Stimulated activated CD8-positive, alpha-beta memory T cell treated with anti-CD3 and anti-CD28 coated beads, Interleukin-12 subunit alpha, Interleukin-12 subunit beta, amount 100 ng/mL, for 24 hours (primary cell): ENCODE results near the gene HCRT.
"Not testable (repeated sequence)": the region's sequence is repeated elsewhere in the genome, so short reads cannot be mapped to it uniquely, and the experiment has no call there.

ENCODE experiments used
- DNase-seq: peaks from one replicate; pipeline ENCODE4 v3.0.0-alpha.2; 2020; ENCODE audit errors: extremely low read depth

The HCRT gene

DNA sequence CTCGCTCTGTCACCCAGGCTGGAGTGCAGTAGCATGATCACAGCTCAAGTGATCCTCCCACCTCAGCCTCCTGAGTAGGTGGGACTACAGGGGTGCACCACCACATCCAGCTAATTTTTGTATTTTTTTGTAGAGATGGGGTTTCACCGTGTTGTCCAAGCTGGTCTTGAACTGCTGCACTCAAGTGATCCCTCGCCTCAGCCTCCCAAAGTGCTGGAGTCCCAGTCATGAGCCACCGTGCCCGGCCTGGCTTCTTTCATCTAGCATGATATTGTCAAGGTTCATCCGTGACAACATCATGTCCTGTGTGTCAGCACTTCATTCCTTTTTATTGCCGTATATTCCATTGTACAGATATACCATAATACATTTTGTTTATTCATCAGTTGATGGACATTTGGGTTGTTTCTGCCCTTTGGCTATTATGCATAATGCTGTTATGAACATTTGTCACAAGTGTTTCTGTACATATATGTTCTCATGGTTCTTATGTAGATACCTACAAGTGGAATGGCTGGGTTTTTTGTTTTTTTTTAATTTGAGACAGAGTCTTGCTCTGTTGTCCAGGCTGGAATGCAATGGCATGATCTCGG is 12.4 kb upstream of the HCRT start:
- DNase-seq = no peak

DNA sequence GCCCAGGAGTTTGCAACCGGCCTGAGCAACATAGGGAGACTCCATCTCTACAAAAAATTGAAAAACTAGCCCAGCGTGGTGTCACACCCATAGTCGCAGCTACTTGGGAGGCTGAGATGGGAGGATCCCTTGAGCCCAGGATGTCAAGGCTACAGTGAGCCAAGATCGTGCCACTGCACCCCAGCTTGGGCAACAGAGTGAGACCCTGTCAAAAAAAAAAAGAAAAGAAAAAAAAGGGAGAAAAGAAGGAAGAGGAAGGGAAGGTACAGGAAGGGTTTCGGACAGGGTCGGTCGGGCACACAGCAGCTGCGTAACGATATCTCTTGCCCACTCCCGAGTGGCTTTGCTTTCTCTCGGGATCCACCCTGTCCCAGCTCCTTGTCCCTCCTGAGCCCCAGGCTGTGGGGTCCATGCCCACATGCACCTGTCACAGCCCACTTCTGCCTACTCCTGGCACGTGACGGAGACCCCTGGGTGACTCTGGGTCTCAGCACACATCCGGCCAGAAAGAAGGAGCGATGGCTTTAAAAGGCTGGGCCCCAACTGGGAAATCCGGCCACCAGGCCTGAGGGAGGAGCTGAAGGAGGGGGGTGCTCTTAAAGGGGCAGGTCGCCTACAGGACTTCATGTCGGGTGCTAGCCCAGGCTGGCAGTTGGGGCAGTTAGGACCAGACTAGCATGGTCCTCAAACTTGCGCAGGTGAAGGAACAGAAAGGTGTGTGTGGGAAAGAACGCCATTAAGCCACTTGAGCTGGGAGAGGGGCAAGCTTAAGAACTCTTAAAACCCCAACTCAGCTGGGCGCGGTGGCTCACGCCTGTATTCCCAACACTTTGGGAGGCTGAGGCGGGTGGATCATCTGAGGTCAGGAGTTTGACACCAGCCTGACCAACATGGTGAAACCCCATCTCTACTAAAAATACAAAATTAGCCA is 9.0 kb upstream of the HCRT start, which contains the start of gene GHDC:
TSS of gene GHDC (minus strand) at position 526 of the 931 bp plus-strand sequence. CDS start 913 bp downstream, outside the sequence.
- peak; percentile 63 for DNase-seq

DNA sequence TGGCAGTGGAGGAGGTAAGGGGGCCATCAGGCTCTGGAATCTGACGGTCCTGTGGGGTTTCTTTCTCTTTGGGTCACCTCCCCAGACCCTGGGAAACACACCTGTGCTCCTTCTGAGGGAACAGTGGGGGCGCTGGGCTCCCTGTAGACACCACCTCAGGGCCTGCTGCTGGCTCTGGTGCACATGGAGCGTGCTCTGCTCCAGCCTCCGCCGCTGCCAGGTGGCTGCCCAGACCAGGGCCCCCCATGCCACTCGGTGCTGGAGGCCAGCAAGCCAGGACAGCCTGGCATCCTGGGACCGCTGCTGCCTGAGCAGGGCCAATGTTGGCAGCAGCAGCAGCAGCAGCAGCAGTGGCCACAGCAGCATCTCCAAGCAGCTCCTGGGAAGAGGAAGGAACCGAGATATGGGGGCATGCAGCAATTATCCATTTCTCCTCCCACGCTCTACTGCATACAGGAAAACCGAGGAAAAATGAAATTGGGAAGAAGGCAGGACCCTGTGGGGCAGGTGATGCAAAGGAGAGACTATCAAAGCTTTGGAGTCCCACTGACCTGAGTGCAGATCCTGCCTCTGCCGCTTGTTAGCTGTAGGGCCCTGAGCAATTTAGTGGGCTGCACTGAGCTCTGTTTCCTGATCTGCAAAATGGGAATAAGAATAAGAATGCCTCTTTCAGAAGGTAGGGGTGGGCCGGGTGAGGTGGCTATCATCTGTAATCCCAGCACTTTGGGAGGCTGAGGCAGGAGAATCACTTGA is 8.1 kb upstream of the HCRT start:
- DNase-seq = no peak

DNA sequence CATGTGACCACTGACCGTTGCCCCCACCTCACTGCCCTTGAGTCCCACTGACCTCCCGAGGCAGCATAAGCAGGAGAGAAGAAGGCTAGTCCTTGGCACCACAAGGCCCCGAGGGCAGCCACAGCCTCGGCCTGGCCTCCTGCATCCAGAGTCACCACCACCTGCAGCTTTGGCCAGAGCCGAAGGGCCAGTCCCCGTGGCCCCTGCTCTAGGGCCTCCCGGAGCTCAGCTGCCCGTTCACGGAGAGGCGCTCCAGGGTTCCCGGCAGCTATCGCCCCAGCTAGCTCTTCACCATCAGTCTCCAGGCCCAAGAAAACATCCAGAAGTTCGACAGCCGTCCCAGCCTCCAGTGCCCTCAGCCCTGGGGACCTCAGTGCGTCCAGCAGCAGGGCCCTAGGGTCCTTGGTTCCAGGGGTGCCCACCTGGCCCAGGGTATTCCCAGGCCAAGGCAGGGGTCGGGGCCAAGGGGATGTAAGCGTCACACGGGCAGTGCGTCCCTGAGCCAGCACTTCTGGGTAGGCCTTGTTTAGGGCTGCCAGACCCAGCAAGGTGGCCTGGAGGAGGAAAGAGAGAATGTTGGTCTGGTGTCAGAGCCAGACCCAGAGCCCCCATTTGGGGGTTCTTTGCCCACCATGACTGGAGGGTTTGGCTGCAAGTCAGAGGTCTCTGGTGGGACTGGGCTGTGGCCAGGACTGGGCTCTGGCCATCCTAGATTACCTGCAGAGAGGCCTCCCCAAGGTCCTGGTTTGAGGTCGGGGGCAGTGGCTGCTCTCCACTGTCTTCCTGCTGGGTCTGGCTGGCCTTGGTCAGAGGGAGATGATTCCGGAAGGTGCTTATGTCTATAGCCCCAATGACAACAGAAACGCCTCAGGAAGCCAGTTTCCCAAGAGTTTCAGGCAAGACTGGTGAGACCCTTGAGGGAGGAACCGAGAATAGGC is 7.2 kb upstream of the HCRT start:
- no peak for DNase-seq

DNA sequence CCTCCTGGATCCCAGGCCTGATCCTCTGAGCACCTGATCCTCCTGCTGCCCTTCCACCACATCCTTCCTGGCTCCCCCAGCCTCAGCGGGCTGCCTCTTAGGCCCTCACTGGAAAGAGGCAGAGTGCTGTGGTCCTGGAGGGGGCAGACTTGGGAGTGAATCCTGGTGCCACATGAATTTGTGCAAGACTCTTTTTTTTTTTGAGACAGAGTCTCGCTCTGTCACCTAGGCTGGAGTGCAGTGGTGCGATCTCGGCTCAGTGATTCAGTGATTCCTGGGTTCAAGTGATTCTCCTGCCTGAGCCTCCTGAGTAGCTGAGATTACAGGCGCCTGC is 6.0 kb upstream of the HCRT start:
- no peak for DNase-seq

DNA sequence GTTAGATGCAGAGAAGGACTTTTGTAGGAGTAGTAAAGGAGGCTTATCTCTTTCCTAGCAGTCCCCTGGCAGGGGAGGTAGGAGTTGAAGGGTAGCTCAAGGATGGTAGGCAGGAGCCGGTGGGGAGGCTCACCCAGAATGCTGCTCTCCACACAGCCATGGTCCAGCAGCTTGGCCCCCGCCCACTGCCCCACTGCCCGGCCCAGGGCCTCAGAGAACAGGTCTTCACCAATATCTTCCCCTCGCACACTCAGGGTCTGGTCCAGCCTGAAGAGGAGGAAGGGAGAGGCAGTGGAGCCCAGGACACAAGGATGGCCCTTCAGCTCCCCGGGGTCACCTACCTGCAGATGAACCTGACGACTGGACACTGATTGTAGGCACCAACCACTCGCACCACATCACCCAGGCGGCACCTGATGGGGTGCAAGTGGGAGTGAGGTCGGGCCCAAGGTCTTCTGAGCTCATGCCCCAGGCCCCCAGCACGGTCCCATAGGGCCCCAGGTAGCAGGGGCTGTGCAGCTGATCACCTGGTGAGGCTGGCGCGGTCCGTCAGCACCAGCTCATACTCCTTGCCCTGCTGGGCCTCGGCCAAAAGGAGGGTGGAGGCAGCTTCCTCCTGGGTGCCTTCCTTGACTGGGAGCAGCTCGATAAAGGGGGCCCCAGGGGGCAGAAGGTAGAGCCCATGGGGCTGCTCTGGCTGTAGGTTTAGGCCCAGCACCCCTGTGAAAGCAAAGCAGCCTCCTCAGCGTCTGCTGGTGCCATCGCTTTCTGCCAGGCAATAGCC is 5.4 kb upstream of the HCRT start:
- no peak for DNase-seq

DNA sequence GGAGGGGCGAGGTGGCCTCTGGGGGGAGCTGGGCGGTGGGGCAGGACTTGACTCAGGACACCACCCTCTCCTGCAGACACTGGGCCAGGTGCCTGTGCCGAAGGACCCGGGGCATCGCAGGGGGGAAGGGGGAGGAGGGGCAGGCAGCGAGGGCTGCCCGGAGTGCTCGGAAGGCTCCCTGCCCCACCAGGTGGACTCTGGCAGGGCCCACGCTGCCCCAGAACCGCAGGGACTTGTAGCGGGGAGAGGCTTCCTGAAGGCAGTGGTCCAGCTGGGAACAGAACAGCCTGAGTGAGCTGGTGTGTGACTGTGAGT is 4.4 kb upstream of the HCRT start:
- no peak for DNase-seq

DNA sequence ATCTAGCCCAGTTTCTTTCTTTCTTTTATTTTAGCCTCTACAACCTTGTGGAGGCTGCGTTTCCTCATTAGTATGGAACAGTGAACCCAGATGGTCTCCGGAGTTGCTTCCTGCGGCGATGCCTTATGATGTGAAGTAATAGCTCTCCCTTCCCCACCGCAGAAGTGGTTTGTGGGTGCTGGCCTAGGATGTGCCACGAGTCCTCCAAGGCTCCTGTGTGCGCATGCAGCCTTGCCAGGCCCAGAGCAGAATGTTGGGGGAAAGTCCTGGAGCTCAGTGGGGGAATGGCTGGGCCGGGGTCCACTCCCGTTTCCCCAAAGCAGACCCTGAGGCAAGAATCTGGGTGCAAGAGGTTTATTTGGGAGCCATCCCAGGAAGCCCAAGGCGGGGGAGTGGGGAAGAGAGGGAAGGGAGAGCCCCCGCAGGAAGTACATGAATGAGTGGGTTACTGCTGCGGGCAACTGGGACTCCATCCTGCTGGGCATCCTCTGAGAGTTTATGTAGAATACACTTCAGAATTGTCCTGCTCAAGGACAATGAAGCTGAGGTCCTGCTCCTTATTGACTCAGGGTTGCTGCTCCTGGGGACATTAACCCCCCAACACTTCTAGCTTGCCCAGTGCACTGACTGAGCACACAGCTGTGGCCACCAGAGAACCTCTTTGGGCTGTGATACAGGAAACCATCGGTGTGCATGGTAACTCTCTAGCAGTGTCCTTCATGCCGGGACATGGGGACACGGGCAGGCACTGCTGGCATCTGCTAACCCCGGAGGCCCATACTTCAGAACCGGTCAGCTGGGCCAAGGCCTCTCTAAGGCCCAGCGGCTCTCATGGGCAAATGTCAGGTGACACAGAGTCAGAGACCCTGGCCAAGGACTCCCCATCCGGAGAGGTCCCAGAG is 3.7 kb upstream of the HCRT start:
- DNase-seq = no peak

DNA sequence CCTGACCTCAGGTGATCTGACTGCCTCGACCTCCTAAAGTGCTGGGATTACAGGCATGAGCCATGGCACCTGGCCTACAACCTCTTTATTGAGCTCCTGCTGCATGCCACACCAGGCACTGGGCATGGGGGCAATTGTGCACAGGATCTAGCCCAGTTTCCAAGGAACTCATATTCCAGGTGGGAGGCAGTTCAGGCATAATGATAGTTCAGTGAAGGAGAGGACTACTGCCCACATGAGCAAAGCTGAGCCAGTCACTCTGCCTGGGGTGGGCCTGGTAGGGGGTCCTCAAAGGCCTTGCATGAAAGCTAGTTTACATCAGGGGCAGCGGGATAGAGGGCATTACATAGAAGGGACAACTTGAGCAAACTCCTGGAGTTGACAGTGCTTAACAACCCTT is 2.6 kb upstream of the HCRT start:
- DNase-seq = no peak

DNA sequence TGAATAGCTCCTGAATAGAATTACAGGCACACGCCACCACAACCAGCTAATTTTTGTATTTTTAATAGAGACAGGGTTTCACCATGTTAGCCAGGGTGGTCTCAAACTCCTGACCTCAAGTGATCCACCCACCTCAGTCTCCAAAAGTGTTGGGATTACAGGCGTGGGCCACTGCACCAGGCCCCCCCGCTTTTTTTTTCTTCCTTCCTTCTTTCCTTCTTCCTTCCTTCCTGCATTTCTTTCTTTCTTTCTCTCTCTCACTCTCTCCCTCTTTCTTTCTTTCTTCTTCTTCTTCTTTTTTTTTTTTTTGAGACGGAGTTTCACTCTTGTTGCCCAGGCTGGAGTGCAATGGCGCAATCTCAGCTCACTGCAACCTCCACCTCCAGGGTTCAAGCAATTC is 939 bp upstream of the HCRT start:
- DNase-seq = not testable (repeated sequence)

DNA sequence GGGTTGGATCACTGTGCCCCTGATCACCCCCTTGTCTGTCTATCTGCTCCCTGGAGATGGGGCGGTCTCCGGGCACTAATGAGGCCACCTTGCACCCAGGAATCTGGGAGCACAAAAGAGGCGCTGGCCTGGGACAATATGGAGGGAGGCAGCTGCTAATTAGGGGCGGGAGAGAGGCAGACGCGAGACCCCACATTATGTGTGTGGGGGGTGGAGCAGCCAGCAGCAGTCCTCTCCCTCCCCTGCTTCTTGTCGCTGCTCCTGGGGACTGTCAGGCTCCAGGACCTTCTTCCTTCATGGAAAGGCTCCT is 324 bp upstream of the HCRT start:
- no peak for DNase-seq

DNA sequence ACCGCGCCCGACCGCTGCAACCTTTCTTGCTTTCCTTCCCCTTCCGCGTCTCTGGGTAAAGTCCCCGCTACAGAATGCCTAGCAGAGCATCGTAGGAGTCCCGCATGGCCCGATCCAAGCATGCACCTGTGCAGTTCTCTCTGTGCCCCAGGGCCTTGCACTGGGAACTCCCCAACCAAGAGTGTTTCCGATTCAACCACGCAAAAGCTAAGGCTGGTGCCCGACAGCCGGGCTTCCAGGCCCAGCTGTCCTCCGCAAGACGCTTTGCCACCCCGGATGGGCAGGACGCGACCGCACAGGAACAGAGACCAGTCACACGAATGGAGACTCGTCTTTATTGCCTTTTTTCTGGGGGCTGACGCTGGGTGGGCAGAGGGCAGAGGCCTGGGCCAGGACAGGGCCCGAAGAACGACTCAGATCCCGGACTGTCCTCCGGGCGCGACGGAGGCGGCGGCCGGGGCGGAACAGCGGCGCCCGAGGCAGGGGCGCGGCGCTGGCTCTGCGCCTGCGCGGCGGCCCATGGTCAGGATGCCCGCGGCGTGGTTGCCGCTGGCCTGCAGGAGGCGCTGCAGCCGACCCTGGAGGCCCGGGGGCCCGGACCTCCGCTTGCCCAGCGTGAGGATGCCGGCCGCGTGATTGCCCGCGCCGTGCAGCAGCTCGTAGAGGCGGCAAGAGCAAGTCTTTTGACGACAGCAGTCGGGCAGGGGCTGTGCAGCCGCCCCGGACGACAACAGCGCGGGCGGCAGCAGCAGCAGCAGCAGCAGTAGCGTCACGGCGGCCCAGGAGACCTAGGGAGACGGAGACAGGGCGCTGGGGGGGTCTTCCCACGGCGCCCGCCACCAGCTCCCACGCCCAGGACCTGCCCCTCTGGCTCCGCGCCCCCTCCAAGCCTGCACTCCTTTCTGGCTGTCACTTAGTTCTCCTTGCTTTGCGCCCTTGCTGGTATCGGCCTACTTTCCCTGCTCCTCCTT is 1.2 kb downstream of the HCRT start:
- DNase-seq = peak; percentile 45

DNA sequence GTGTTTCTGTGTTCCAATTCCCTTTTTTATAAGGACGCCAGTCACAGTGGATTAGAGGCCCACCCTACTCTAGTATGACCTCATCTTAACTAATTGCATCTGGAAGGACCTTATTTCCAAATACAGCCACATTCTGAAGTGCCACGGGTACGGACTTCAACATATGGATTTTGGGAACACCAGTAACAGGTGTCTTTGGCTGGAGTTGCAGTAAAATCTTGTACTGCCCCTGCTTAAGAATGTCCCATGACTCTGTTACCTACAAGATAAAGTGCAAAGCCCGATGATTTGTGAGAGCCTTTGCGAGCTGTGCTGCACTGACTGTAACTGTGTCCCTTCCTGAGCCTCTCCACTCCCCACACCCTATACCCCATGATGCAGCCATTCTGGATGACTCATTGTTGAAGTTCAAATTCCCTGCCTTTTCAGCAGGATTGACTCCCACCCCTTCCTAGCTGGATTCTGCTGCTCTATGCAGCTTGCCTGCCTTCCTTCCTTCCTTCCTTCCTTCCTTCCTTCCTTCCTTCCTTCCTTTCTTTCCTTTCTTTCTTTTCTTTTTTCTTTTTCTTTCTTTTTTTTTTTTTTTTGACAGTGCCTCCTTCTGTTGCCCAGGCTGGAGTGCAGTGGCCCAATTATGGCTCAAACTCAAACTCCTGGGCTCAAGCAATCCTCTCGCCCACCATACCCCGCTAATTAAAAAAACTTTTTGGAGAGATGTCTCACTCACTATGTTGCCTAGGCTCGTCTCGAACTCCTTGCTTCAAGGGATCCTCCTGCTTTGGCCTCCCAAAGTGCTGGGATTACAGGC is 2.1 kb downstream of the HCRT start:
- DNase-seq = no peak

DNA sequence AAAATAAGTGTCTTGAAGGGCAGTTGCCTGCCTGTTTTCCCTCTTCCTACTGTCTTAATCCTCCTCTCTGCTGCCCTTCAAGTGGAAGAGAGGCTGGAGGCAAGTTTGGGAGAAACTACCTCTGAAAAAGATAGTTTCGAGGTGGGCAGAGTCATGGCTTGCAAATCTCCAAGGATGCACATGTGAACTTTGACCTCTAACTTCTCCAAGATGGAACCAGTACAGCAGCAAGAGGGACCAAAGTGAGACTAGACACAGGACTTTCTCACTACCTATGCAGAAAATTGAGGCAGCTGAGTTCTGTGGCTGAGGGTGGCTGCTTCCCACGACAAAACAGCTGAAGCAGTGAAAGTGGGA is 3.4 kb downstream of the HCRT start:
- no peak for DNase-seq

DNA sequence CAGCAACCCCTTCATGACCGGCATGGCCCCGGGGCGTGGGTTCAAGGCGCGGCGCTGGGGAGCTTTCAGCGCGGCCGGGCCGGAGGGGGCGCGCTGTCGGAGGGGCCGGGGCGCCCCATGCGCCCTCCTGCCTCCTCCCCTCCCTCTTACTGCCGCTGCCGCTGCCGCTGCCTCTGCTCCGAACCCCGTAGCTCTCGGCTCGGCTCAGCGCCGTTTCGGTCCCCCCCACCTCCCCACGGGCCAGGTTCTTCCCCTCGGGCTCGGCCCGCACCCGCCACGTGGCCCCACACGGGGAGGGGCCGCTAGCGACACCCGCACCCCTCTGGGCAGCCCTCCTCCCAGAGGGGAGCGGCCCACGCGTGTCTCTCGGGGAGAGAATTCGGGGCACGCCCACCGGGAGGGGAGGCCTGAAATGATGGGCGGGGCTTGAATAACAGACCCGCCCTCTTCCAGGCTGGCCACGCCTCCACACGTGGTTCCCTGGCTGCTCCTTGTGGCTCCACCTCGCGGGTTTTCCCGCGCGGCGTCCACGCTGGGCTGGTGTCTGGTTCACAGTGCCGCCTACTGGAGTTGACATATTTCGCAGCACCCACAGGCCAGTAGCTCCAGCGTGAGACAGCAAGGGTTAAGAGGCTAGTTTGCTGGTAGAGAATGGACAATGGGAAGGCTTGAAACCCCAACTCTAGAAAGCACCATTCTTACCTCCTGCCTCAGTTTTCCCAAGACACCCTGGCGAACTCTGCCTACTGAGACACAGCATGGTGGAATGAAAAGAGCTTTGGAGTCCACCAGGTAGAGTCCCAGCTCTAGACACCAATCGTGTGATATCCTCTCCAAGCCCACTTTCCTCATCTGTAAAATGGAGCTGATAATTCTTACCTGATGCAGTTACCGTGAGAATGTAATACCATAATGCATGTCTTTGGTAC is 4.1 kb downstream of the HCRT start, which contains the start of gene KCNH4:
TSS of gene KCNH4 (minus strand) at position 221 of the 929 bp plus-strand sequence. CDS start at position 24, 197 bp downstream.
- peak; percentile 65 for DNase-seq

DNA sequence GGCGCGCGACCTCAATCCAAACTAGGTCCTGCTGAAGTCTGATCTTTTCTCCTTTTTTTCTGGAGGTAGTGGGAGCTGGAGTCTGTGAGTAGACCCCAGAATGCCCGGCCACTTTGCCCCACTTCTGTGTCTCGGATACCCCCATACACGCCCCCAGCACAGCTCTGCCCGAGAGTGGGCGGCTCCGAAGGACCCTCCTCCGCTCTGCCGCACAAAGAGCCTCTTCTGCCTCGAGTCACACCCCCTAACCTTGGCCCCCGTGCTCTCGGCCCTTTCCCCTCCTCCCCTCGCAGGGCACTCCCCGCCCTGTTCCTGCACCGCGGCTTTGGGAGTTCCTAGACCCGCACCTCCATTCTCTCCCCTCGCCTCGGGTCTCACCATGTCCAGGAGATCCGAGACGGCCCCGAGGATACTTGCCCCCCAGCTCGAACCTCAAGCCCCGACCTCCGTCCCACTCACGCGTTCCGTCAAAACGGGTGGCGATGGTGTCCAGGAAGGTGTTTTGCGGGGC is 4.8 kb downstream of the HCRT start:
- DNase-seq = no peak
